ENCODE data around the gene TEX44.

DNA sequence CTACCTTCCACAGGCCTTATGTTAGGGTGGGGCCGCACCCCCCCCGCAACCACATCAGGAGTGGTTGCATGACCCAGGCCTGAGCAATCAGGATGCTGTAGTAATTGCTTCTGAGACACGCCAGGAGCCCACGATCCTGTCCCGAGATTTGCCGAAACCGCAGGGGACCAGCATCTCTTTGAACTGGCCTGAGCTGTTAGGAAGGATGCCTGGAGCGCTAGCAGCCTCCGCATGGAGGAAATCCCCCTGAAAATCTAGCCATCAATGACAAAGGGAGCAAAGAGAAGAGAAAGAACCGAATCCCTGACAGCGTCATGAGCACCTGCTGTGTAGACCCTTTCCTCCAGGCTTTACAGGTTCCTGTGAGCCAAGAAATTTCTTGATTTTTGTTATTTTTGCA lies 8.7 kb upstream of the TEX44 start:
- TF ChIP-seq POLR2AphosphoS5 (IDR thresholded peaks at IDR 0.05; ENCODE audit: low read depth, low read length) (no peak), POLR2A (IDR thresholded peaks at IDR 0.05; ENCODE audit: low read depth, low read length) (no peak)

Measured in GM12891 (cell line).